Stimulated activated CD4-positive, alpha-beta T cell treated with anti-CD3 and anti-CD28 coated beads, TNF-alpha, amount 100 ng/mL, for 4 hours (primary cell): ENCODE results near the gene LINC01488.

ENCODE experiments used
- DNase-seq, 3 experiments: peaks; one replicate each; pipeline ENCODE4 v3.0.0-alpha.2; 2020; ENCODE audit warnings: low read depth in 3 of 3

The LINC01488 gene

DNA sequence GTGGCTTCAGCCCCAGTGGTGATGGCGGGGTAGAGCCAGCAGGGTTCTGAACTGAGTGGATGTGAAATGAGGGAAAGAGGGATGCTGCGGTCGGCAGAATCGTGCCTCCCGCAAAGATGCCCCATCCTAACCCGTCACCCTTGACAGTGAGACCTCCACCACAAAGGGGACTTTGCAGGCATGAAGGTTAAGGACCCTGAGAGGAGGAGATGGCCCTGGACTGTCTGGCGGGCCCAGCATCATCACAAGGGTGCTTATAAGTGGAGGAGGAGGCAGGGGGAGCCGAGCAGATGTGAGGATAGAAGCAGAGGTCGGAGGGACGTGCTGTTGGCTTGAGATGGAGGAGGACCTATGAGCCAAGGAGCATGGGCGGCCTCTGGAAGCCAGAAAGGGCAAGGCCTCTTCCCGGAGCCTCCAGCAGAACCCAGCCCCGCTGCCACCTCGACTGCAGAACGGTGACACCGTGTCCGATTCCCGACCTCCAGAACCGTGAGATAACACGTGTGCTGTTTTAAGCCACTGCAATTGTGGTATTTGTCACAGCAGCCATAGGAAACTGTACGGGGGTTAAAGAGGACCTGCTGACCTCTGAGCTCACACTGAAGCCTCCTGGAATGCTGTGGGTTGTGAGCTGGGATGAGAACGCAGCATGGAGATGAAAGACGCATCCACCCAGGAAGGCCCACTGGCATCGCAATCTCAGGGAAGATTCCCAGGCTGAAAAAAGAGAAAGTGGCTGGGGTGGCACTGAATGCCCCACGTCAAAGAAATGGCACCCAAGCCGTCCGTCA, 10.9 kb downstream of the LINC01488 start:
- DNase-seq: no peak

DNA sequence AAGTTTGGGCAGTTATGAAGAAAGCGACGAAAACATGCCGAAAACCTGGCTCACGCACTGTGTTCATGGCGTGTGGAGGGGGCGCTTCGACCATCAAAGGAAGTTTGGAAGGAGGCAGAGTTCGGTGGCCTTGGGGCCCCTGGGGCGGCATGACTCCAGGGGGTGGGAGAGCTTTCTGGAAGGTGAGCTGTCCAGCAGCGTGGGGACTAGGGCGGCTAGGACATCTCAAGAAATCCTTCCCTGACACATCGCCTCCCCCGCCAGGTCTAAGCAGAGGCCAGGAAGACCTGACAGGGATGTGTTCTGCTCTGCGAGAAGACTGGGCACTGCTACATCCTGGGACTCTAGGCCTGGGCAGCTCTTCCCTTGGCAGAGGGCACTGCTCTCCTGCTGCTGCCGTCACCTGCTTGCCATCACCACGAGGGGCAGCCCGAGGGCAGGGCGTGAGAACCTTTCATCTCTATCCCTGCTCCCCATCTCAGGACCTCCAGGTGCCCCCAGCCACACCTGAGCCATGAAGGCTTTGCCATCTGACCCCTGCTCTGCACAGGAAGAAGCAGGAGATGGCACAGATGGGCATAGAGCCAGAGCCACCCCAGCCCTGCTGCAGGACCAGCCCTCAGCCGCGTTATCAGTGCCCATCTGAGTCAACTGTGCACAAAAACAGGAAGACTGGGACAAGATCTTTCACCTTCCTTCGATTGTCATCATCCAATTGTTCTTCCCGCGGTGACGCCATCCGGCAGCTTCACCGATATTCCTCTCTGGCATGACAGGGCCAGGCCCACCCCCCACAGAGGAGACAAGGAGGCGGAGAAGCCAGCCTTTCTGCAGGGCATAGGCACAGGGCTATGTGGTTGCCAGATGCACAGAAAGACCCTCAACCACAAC, 12.7 kb downstream of the LINC01488 start:
- no peak for DNase-seq

- no peak for DNase-seq
Measured at GRCh38 chr11:69494851-69495250, 13.4 kb downstream of the LINC01488 start.

DNA sequence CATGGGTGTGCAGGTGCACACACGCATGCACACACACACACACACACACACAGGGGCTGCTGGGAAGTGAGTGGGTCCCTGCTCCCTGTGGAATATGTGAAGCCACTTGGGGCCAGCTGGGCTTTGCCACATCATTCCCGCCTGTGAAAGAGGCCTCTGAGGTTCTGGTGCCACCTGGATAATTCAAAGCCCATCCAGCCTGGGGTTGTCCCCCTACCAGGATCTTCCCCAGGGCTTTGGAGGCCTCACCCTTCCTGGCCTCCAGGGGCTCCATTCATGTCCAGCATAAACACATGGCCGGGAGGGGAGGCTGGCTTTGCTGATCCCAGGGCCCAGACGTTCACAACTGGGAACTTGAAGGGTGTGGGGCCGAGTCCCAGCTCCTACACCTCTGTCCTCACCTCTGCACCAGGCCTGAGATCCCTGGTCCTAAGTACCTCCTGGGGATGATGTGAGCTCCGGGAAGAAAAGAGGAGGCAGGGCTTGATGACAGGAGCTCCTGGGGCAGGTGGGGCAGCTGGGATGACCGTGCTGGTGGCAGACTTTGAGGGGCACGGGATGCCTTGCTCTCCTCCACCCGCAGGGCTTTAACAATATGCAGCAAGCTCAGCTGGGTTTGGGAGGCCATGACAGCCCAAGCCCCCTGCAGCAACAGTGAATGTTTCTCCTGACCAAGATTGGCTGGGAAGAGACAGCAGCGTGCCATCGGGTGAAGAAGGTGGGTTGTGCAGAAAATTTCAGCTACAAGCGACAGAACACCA, 14.2 kb downstream of the LINC01488 start:
- DNase-seq: no peak

GRCh38 chr11:69496202-69496557, 14.7 kb downstream of the LINC01488 start:
- no peak for DNase-seq

DNA sequence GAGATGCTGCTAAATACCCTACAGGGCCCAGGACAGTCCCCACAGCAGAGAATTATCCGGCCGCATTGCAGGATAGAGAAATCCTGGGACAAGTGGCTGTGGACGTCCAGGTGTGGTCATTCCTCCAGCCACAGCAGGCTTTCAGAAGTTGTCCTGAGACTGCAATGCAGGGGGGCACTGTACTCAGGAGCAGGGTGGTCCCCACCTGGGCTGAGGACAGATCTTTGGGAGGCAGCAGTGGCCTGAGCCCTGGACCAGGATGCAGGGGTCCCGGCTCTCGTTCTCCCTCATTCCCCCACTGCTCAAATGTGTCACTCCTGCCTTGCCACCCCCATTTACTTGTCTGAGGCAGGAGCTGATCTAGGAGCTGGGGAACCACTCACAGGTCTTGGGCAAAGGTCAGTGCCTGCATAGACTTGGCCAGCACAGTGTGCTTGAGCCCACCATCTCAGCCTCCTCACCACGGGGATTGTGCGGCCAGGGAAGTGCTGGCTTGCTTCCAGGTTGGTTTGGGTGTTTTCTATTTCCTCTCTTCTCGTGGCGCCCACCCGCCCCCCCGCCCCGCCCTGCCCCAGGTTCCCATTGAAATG, 15.3 kb downstream of the LINC01488 start:
- no peak for DNase-seq

DNA sequence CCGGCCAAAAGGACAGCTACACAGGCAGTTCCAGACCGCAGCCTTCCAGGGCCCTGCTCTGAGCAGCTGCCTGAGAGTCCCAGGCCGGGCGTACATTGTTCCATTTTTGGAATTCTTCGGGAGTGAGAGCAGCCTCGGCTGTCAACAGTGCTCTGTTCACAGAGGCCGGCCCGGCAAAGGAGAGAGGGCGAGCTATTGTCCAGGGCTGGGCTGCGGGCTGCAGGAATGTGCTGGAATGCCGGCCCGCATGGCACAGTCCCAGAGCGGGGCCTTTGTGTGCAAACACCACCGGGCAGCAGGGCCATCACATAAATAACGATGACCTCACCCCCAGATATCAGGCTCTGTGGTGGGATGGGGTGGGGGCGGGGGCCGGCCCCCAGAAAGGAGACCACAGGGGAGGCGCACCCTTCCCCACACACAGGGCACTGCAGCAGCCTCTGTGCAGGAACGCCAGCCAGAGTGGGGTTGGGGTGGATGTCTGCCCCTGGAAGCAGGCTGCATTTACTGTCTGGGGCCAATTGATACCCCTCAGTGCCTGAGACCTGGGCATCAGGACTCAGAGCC, 15.8 kb downstream of the LINC01488 start:
- no peak for DNase-seq

DNA sequence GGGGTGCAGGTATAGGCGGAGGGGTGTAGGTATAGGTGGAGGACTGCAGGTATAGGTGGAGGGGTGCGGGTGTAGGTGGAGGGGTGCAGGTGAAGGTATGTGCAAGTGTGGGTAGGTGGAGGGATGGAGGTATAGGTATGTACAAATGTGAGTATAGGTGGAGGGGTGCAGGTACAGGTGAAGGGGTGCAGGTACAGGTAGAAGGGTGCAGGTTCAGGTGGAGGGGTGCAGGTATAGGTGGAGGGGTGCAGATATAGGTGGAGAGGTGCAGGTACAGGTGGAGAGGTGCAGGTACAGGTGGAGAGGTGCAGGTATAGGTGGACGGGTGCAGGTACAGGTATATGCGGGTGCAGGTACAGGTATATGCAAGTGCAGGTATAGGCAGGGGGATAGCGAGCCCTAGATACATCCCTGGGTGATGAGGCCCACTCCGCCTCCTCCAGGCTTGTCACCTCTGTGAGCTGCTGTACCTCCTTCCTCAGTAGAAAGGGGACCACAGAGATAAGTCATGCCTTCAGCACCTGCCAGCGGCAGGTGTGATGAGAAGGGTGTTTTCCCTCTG, 17.2 kb downstream of the LINC01488 start:
- no peak for DNase-seq

GRCh38 chr11:69499186-69499917, 17.9 kb downstream of the LINC01488 start:
- DNase-seq: no peak

DNA sequence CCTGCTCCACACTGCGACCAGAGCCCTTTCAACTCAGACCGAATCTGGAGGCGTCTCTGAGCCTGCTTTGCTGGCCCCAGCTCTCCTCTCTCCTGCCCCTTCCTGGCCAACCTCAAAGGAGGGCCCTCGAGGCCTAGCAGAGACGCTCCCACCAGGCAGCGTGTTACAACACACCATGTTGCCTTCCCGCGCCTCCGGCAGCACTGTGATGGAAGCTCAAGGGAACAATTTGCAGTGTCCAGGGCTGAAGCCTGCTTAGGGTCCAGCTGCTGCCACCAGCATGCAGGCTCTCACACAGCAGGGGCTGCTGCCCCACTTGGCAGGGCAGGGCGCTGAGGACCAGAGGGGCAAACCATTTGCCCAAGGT, 18.4 kb downstream of the LINC01488 start:
- DNase-seq: no peak

GRCh38 chr11:69500285-69501120, 19.0 kb downstream of the LINC01488 start:
- DNase-seq: no peak

GRCh38 chr11:69501121-69501489, 19.6 kb downstream of the LINC01488 start:
- no peak for DNase-seq

GRCh38 chr11:69501891-69502860, 20.7 kb downstream of the LINC01488 start:
- no peak for DNase-seq

DNA sequence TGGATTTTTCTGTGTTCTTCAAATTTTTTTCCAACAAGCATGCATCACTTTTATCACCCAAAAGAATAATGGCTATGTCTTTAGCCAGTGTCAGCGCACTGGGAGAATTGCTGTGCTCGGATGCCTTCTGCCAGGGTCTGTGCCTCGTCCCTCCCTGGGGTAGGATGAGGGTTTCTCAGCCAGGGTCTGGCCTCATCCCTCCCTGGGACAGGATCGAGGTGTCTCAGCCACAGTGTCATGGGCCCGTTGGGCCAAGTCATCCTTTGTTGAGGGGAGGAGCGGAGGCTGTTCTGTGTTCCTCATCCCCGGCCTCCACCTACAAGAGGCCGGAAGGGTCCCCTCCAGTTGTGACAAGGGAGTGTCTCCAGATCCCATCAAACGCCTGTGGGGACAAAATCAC, 22.7 kb downstream of the LINC01488 start:
- no peak for DNase-seq

DNA sequence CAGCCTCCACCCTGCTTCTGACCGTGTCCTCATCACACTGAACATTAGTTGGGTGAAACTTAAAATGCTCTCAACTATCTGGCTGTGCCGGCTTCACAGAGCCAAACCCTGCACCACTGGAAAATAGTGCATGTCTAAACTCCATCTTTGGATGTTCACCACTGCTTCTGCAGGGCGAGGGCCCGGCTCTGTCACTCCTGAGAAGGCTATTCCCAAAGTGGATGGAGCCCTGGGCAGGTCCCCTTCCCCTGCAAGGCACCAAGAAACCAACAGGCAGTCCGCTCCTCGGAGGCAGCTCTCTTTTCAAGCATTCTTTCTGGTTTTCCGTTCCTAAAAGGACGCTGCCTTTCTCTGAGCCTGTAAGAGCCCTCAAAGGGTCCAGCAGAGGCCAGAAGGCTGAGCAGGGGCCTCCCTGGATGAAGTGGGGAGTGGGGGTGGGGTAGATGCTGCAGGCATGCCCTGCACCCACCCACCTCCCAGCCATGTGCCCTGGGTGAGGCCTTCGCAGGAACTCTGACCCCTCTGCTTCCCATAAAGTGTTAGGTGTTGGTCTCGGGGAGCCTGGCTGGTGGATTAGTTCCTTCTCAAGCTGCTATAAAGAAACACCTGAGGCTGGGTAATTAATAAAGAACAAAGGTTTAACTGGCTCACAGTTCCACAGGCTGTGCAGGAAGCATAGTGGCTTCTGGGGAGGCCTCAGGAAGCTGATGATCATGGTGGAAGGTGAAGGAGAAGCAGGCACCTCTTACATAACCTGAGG, 23.3 kb downstream of the LINC01488 start:
- no peak for DNase-seq

GRCh38 chr11:69508974-69509373, 27.5 kb downstream of the LINC01488 start:
- DNase-seq: no peak

- no peak for DNase-seq
Measured at GRCh38 chr11:69509381-69509780, 27.9 kb downstream of the LINC01488 start.
